K562 (cell line): ENCODE data around the gene CHAC1. TPM values are rescaled to one million over a fixed set of nuclear protein-coding genes. Genes with fewer than 3 reads are reported as not detected.
A peak's percentile ranks its signal among the peaks of the same experiment; 100 is the strongest.

Experiments used
- CREM ChIP-seq: IDR thresholded peaks from 2 replicates; pipeline ENCODE4 v1.6.1; 2014; ENCODE audit warnings: antibody characterized with exemption, low read depth
- CXXC5 ChIP-seq: fragments of 250-450 bp; sonication (Bioruptor Pico); IDR thresholded peaks from 2 replicates; pipeline ENCODE4 v1.8.0; 2022; ENCODE audit warnings: inconsistent platforms, mild to moderate bottlenecking, moderate library complexity
- KDM4B ChIP-seq, 2 experiments: fragments of 450-650 bp in 1 of 2; sonication (generic) in 1 of 2; IDR thresholded peaks; 2 replicates each; pipeline ENCODE4 v1.6.1; 2016 to 2017; ENCODE audit warnings: borderline replicate concordance in 2 of 2, antibody characterized with exemption in 1 of 2, low read depth in 1 of 2, mild to moderate bottlenecking in 1 of 2
- KHSRP ChIP-seq: fragments of 450-650 bp; IDR thresholded peaks from 2 replicates; pipeline ENCODE4 v1.6.1; 2017
- MEIS2 ChIP-seq: fragments of 450-650 bp; IDR thresholded peaks from 2 replicates; pipeline ENCODE4 v1.6.1; 2014; ENCODE audit warnings: mild to moderate bottlenecking; ENCODE audit not compliant: partially characterized antibody
- PTTG1 ChIP-seq: fragments of 450-650 bp; IDR thresholded peaks from 2 replicates; pipeline ENCODE4 v1.6.1; 2016; ENCODE audit warnings: low read depth, mild to moderate bottlenecking, missing genetic modification characterization, missing compliant biosample characterization
- RBFOX2 ChIP-seq: fragments of 200-400 bp; formaldehyde crosslinking; IDR thresholded peaks from 2 replicates; pipeline ENCODE4 v1.6.1; 2017; ENCODE audit warnings: low read depth, mild to moderate bottlenecking, low read length, moderate library complexity
- TAF15 ChIP-seq: fragments of 200-400 bp; formaldehyde crosslinking; IDR thresholded peaks from 2 replicates; pipeline ENCODE4 v1.6.1; 2017; ENCODE audit warnings: mild to moderate bottlenecking, low read depth, low read length, moderate library complexity
- ZNF780A ChIP-seq: fragments of 250-450 bp; sonication (Bioruptor Pico); IDR thresholded peaks from 2 replicates; pipeline ENCODE4 v1.5.0; 2021; ENCODE audit warnings: mild to moderate bottlenecking
- polyA plus RNA-seq, 8 experiments: library from polyadenylated mRNA; depleted of rRNA in 4 of 8; stranded (reverse) in 5 of 8; unstranded in 3 of 8; fragments of >200 nt; fragmentation: Nextera tagmentation in 2 of 8; fragmentation: Illumina TruSeq in 1 of 8; extraction: Ambion mirVana in 2 of 8; extraction: Trizol in 1 of 8; gene quantifications; 2 replicates each; pipeline versions ENCODE4 v1.2.1 to v1.2.3, GENCODE V29; 2011 to 2014; ENCODE audit warnings: inconsistent platforms in 1 of 8, missing spikeins in 1 of 8
- total RNA-seq, 7 experiments: library from RNA; depleted of rRNA in 6 of 7; stranded (reverse); fragments of >200 nt in 6 of 7; fragmentation: Illumina TruSeq in 2 of 7; extraction: Trizol in 2 of 7; gene quantifications; 2 replicates each; pipeline versions ENCODE4 v1.2.1 to v1.2.3, GENCODE V29; 2011 to 2021; ENCODE audit warnings: low replicate concordance in 1 of 7
- TF ChIP-seq, protein P1 (sequence below), 2 experiments: fragments of 450-650 bp in 1 of 2; IDR thresholded peaks; 2 replicates each; pipeline ENCODE4 v1.6.1; 2011 to 2017; ENCODE audit warnings: low read depth in 2 of 2, antibody characterized with exemption in 1 of 2, borderline replicate concordance in 1 of 2, low read length in 1 of 2, mild to moderate bottlenecking in 1 of 2, mixed read lengths in 1 of 2; ENCODE audit not compliant: control insufficient read depth in 1 of 2
- TF ChIP-seq, protein P2 (sequence below): sonication (generic); formaldehyde crosslinking; IDR thresholded peaks from 2 replicates; pipeline ENCODE4 v1.5.0; 2020; ENCODE audit warnings: missing genetic modification reagents
- TF ChIP-seq, protein P3 (sequence below): fragments of 150-350 bp; conservative IDR thresholded peaks from 2 replicates; pipeline ENCODE4 v1.6.1; 2014; ENCODE audit warnings: low read length
- TF ChIP-seq, protein P4 (sequence below), 2 experiments: IDR thresholded peaks; 2 replicates each; pipeline ENCODE4 v1.6.1; 2012; ENCODE audit warnings: improper control_type of control experiment in 2 of 2, low read depth in 2 of 2, low read length in 2 of 2, borderline replicate concordance in 1 of 2
- TF ChIP-seq, protein P5 (sequence below): fragments of 200-800 bp; sonication (Bioruptor generic); IDR thresholded peaks from 2 replicates; pipeline ENCODE4 v1.6.1; 2017; ENCODE audit warnings: missing genetic modification characterization, missing compliant biosample characterization

Gene CHAC1
- total and polyA plus RNA-seq, 9 of the 15 experiments (the other 6 are each of a cell fraction or from before 2014, with no cell fraction given) = 0.47 to 39.0 (median 7.5) TPM

DNA sequence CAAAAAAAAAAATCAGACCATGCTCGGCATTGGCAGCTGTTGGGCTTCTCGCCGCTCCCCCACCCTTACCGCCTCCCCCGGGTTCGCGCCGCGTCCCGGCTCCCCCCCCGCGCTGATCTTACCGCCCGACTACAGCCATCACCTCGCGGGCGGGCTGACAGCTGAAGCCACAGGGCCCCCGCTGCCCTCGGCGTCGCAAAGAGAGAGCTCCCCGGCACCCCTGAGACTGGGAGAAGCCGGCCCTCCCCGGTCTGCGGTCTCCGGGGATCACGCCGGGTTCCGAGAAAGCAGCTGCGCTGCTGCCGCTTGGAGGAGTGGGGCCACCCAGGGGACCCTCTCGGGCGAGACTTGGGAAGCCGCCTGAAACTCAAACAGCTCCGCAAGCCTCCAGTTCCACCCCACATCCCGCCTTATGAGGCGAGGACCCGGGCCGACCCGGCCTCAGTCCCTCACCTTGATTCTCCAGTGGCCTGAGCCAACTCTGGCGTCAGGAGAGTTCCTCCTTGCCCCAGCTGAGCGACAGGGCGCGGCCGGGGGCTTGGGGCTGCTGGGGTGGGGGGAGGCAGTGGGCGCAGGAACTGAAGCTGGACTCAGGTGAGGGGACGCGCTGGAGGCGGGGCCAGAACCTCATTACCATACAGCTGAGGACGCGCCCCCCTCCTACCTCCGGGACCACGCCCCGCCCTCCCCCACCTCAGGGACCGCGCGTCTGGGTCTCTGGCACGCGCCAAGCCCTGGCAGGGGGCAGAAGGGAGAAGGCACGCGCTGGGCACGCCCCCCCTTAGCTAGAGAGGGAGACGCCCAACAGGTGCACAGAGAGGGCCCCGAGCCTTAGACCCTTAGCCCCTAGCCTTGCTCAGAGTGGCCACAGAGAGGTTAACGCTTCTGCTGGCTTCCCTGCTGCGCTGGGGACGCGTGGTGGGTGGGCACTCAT, 25.1 kb upstream of the CHAC1 start (continued):
- 0 out of 2 replicates have a peak, but pooled peaks have one; percentile 21 for TF ChIP-seq CREM
- TF ChIP-seq, protein P1, sequence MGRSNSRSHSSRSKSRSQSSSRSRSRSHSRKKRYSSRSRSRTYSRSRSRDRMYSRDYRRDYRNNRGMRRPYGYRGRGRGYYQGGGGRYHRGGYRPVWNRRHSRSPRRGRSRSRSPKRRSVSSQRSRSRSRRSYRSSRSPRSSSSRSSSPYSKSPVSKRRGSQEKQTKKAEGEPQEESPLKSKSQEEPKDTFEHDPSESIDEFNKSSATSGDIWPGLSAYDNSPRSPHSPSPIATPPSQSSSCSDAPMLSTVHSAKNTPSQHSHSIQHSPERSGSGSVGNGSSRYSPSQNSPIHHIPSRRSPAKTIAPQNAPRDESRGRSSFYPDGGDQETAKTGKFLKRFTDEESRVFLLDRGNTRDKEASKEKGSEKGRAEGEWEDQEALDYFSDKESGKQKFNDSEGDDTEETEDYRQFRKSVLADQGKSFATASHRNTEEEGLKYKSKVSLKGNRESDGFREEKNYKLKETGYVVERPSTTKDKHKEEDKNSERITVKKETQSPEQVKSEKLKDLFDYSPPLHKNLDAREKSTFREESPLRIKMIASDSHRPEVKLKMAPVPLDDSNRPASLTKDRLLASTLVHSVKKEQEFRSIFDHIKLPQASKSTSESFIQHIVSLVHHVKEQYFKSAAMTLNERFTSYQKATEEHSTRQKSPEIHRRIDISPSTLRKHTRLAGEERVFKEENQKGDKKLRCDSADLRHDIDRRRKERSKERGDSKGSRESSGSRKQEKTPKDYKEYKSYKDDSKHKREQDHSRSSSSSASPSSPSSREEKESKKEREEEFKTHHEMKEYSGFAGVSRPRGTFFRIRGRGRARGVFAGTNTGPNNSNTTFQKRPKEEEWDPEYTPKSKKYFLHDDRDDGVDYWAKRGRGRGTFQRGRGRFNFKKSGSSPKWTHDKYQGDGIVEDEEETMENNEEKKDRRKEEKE (IDR thresholded peaks at IDR 0.05; ENCODE audit: borderline replicate concordance in 1 of 2, control insufficient read depth in 1 of 2, low read depth in 2 of 2, low read length in 1 of 2) = no peak
- TF ChIP-seq, protein P2, sequence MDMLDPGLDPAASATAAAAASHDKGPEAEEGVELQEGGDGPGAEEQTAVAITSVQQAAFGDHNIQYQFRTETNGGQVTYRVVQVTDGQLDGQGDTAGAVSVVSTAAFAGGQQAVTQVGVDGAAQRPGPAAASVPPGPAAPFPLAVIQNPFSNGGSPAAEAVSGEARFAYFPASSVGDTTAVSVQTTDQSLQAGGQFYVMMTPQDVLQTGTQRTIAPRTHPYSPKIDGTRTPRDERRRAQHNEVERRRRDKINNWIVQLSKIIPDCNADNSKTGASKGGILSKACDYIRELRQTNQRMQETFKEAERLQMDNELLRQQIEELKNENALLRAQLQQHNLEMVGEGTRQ (CRISPR knock-in tag) = no peak
- TF ChIP-seq, protein P3, sequence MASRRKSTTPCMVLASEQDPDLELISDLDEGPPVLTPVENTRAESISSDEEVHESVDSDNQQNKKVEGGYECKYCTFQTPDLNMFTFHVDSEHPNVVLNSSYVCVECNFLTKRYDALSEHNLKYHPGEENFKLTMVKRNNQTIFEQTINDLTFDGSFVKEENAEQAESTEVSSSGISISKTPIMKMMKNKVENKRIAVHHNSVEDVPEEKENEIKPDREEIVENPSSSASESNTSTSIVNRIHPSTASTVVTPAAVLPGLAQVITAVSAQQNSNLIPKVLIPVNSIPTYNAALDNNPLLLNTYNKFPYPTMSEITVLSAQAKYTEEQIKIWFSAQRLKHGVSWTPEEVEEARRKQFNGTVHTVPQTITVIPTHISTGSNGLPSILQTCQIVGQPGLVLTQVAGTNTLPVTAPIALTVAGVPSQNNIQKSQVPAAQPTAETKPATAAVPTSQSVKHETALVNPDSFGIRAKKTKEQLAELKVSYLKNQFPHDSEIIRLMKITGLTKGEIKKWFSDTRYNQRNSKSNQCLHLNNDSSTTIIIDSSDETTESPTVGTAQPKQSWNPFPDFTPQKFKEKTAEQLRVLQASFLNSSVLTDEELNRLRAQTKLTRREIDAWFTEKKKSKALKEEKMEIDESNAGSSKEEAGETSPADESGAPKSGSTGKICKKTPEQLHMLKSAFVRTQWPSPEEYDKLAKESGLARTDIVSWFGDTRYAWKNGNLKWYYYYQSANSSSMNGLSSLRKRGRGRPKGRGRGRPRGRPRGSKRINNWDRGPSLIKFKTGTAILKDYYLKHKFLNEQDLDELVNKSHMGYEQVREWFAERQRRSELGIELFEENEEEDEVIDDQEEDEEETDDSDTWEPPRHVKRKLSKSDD = no peak
- TF ChIP-seq, protein P4, sequence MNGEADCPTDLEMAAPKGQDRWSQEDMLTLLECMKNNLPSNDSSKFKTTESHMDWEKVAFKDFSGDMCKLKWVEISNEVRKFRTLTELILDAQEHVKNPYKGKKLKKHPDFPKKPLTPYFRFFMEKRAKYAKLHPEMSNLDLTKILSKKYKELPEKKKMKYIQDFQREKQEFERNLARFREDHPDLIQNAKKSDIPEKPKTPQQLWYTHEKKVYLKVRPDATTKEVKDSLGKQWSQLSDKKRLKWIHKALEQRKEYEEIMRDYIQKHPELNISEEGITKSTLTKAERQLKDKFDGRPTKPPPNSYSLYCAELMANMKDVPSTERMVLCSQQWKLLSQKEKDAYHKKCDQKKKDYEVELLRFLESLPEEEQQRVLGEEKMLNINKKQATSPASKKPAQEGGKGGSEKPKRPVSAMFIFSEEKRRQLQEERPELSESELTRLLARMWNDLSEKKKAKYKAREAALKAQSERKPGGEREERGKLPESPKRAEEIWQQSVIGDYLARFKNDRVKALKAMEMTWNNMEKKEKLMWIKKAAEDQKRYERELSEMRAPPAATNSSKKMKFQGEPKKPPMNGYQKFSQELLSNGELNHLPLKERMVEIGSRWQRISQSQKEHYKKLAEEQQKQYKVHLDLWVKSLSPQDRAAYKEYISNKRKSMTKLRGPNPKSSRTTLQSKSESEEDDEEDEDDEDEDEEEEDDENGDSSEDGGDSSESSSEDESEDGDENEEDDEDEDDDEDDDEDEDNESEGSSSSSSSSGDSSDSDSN (IDR thresholded peaks at IDR 0.05; ENCODE audit: borderline replicate concordance in 1 of 2, low read depth in 2 of 2, low read length in 2 of 2) = no peak
- 0 out of 2 replicates have a peak, but pooled peaks have one; percentile 30 for TF ChIP-seq RBFOX2
- TF ChIP-seq TAF15 = no peak
- TF ChIP-seq ZNF780A (CRISPR knock-in tag) = no peak
- TF ChIP-seq, protein P5, sequence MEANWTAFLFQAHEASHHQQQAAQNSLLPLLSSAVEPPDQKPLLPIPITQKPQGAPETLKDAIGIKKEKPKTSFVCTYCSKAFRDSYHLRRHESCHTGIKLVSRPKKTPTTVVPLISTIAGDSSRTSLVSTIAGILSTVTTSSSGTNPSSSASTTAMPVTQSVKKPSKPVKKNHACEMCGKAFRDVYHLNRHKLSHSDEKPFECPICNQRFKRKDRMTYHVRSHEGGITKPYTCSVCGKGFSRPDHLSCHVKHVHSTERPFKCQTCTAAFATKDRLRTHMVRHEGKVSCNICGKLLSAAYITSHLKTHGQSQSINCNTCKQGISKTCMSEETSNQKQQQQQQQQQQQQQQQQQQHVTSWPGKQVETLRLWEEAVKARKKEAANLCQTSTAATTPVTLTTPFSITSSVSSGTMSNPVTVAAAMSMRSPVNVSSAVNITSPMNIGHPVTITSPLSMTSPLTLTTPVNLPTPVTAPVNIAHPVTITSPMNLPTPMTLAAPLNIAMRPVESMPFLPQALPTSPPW (CRISPR knock-in tag) = peak; percentile 93
- no peak for TF ChIP-seq PTTG1 (tag)
- 0 out of 4 replicates have a peak, but pooled peaks of 1 of the 2 experiments have one; percentile 37 for TF ChIP-seq KDM4B (IDR thresholded peaks at IDR 0.05; ENCODE audit: borderline replicate concordance in 2 of 2, low read depth in 1 of 2)
- TF ChIP-seq MEIS2 = peak; percentile 23
- TF ChIP-seq CXXC5 (CRISPR knock-in tag) = 0 out of 2 replicates have a peak, but pooled peaks have one; percentile 13
- TF ChIP-seq KHSRP = no peak
